Stimulated activated CD4-positive, alpha-beta T cell treated with anti-CD3 and anti-CD28 coated beads, Interleukin-4, amount 100 ng/mL, for 48 hours (primary cell): ENCODE results near the gene VDR.
"Not testable (repeated sequence)": the region's sequence is repeated elsewhere in the genome, so short reads cannot be mapped to it uniquely, and the experiment has no call there.

ENCODE experiments used
- DNase-seq, 2 donors: peaks; one replicate each; pipeline ENCODE4 v3.0.0-alpha.2; 2020; ENCODE audit warnings: low read depth in 2 of 2

The VDR gene

GRCh38 chr12:47814539-47815170, 90.1 kb downstream of the VDR start:
- no peak for DNase-seq

DNA sequence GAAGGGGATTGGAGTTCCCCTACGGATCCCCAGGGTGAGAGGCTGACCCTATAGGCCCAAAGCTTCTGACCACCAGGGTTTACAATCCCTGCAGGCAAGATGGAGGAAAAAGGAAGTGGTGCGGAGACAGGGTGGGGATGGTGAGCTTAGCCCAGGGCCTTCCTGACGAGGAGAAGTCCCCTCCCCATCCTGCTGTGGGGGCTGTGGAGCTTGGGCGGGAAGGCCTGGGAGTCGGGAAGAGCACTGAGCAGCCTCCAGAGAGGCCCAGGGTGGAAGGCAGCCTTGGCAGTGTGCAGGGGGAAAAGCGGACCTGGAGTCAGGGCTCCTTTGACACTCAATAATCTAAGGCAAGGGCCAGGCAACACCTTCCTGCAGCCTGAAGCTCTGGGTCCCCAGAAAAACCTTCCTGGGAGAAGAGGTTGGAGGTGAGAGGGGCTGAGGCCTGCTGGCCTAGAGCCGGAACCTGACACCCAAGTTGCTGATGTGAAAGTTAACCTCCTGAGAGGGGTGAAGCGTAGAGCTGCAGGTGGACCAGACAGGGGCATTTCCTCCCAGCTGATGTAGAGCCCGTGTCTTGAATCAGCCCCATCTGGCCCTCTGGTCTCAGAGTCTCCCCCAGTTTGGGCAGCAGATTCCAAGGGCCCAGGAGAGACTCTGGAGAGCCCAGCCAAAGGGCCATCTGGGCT, 91.1 kb downstream of the VDR start:
- no peak for DNase-seq

GRCh38 chr12:47812797-47813510, 91.8 kb downstream of the VDR start:
- DNase-seq: peak; percentile 85 to 94

GRCh38 chr12:47811581-47812484, 93.0 kb downstream of the VDR start:
- DNase-seq: no peak

- DNase-seq: no peak
Observed at GRCh38 chr12:47811072-47811396, 93.8 kb downstream of the VDR start.

DNA sequence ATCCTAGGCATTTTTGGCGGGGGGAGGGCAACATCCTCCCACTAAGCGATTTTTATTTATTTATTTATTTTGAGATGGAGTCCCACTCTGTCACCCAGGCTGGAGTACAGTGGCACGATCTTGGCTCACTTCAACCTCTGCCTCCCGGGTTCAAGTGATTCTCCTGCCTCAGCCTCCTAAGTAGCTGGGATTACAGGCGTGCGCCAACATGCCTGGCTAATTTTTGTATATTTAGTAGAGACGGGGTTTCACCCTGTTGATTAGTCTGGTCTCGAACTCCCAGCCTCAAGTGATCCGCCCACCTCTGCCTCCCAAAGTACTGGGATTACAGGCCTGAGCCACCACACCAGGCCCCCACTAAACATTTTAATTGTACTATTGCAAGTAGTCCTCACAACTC, 95.3 kb downstream of the VDR start:
- DNase-seq: not testable (repeated sequence)

DNA sequence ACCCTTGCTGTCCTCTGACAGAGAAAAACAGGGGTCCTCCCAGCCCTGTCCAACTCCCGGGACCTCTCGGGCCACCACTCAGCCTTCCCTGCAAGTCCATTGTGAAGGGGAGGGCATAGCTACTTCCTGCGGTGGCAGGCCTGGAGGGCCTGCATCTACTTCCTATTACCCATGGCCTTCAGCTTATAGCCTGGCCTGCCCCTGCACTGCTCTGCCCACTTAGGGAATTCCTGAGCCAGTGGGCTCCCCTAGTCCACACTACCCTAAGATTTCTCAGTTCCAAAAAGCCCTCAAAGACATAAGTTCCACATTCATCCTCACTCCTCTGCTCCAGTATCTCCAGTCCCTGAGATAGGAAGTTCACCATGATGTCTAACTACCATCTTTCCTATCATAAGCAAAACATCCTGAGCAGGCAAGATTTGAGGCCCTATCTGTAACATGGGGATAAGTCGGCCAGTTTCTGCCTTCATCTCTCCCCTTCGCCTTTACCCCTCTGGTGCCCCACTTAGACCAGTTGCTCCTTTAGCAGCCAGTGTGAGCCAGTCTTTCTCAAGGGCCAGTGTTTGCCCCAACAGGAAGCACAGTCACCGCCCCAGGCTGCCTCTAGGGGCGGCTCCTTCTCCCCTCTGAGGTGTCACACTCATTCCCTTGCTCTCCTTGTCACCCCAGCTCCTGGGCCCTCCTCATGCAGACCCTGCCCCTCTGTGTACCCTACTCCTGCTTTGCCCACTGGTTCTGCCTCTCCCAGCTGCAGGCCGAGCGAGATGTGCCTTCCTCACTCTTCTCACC, 96.0 kb downstream of the VDR start:
- no peak for DNase-seq

DNA sequence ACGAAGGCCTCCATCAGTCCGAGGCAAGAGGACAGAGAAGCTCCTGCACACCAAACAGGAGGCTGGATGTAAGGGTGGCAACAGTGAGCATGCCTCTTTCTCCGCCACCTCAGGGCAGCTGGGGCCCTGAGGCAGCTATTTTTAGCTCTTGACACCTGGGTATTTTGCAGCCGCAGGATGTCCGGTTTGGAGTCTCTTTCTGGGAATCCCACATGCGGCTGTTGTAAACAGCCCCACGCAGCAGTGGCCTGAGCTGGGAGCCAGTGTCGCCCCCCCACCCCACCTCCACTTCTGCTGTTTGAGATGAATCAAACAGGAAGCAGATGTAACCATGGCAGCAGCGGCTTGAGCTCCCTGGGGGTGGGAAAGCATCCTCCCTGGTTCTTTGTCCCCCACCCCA, 96.7 kb downstream of the VDR start:
- DNase-seq: peak; percentile 52 to 73

DNA sequence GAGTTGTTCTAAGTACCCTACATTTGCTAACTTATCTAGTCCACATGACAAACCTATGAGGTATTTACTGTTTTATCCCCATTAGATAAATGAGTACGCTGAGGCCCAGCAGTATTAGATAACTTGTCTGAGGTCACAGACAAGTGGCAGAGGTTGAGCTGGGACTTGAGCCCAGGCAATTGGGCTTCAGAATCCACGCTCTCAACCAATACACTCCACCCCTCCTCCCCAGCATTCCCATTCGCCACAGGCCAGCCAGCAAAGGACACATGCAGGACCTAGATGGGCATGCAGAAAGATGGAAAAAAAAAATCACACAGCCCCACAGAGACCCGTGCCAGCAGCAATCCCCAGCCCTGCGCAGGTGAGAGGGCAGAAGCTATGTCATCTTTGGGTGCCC, 97.5 kb downstream of the VDR start:
- DNase-seq: no peak

DNA sequence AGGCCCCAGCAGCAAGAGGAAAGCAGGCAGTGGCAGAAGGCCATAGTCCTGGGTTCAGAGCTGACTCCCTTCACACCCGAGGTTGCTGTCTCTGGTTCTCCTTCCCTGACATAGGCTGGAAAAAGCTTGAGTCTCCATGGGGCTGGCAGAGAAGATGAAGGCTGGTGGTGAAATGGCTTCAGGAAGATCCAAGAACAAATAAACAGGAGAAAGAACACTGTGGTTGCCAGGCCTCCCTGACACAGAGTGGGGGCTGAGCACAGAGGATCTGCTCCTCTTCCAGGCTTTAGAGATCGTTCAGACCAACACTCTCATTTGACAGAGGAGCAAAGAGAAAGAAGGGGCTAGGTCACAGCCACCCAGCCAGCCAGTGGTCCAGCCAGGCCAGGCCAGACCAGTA, 99.4 kb downstream of the VDR start:
- no peak for DNase-seq

GRCh38 chr12:47804171-47804570, 100.6 kb downstream of the VDR start:
- DNase-seq: no peak

DNA sequence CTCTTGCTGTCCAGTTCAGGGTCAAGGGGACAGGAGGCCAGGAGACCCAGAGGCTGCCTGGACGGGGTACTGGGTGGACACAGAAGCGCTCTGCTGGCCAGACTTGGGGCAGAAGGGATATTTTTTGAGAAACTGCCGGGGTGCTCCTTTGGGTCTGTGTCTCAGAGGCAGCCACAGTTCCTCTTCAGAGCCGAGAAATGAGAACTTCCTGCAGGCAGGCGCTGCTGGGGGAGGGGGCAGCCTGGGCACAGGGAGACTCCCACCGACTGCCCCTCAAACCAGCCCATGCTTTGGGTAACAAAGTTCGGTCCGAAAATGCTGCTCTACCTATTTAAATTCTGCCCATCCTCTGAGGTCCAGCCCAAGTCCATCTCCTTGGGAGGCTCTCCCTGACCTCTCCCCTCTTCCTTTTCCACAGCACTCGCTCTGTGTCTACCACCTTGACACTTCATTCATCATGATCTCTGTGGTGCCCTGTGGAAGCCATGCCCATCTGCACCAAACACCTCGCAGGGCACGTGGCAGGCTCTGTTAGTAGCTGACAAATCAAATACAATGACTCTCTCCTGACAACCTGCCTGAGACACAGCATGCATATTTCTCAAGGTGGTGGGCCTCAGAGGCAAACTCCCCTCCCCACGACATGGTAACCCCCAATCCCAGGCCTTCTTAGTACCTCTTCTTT, 101.5 kb downstream of the VDR start:
- DNase-seq: no peak

DNA sequence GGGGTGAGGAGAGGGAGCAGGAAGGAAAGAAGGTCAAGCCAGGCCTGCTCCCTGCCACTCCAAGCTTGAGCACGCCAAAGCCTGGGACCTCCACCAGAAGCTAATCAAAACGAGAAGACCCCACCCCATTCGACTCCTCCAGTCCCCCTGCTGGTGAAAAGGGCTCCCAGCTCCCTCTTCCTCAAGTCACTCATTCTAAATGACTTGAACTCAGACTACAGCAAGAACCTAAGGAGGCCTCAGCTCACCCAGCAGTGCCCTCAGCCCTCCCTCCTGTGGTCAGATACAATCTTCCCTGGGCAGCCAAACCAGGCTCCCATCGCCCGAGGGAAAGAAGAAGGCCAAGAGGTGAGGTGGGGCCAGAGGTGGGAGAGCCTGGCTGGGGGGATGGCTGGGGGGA, 102.5 kb downstream of the VDR start:
- DNase-seq: no peak

DNA sequence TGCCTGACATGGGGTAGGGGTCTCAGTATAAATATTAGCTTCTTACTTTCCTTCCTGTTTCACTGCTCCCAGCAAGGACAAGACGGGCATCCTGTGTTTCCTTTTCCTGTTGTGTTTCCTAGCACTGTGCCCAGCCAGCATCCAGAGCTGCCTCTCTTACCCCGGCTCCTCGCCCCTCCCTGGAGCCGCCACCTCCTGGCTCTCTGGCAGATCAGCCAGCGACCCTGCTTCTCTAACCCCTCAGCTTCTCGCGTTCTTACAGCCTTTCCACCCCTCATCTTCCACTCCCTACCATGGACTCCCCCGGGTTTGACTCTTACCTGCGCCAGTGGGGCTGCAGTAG, 102.9 kb downstream of the VDR start:
- no peak for DNase-seq

- DNase-seq: no peak
Observed at GRCh38 chr12:47801170-47801903, 103.5 kb downstream of the VDR start.

DNA sequence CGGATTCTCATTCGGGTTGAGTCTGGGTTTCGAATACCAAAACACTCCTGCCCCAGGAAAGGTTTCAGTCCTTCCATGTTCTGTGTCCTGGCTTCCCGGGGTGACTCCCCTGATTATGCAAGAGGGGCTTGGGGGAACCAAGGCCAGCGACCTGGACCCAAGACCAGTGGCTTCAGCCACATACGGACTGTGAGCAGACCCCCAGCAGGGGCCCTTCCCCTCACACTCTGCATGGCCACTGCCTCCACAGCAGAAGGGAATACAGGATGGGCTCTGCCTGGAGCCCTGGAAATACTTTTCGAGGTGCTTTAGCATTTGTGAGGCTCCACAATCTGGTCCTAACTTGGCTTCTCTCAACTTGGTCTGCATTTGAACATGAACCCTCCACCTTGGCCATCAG, 104.2 kb downstream of the VDR start:
- no peak for DNase-seq

DNA sequence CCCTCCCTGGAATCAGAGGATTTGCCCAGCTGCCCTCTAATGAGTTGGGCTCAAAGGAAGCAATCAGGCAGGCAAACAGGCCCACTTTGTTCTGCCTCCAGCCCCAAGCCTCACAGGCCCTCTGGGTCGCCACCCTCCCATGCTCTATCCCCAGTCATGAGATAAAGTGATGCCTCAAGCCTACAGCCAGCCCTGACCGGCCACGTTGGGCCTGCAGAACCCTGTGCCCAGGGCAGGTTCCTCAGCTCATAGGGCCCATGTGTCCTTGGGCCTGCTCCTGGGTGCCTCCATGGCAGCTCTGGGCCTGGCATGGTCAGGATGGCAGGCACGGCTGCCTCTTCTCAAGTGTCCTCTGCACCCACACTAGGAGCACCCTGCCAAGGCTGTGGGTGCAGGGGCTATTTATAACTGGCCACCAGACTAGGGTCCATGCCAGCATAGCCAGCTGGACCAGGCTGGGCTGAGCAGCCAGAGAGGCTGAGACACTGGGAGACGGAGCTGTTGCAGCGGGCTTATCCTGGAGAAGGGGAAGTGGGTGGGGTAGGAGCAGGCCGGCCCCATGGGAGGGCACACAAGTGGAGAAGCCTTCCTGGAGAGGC, 105.3 kb downstream of the VDR start:
- no peak for DNase-seq

GRCh38 chr12:47798382-47798948, 106.3 kb downstream of the VDR start:
- no peak for DNase-seq

DNA sequence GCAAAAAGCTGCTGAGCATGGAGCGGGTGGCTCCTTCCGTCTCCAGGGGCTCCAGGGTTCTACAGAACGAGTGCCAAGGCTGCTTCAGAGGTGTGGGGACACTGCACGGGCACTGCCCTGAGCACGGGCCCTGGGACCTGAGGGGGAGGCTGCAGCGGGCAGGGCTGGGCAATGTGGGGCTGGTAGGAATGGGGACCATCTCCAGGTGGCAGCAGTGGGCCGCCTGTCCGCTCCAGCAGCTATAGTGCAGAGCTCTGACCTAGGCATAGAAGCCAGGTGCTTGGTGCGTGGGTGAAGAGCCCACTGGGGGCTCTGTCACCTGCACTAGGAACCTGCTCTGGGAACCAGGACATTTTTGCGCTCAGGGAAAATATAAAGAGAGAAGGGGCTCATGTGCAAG, 107.4 kb downstream of the VDR start:
- no peak for DNase-seq
